GM23338 (cell line): ENCODE data around the gene TRAF4. TPM values are rescaled to one million over a fixed set of nuclear protein-coding genes. Genes with fewer than 3 reads are reported as not detected.

Experiments used
- CREB1 ChIP-seq: fragments of 250-450 bp; sonication (Bioruptor Pico); IDR thresholded peaks from 2 replicates; pipeline ENCODE4 v1.5.0; 2020; ENCODE audit warnings: low read depth, mild to moderate bottlenecking, moderate library complexity
- EZH2phosphoT487 ChIP-seq: fragments of 200-600 bp; sonication (generic); IDR thresholded peaks from one replicate; pipeline ENCODE4 v1.8.1; 2018; ENCODE audit warnings: antibody characterized with exemption; ENCODE audit not compliant: unreplicated experiment
- ZNF114 ChIP-seq: fragments of 250-450 bp; sonication (Bioruptor Pico); IDR thresholded peaks from 2 replicates; pipeline ENCODE4 v1.5.0; 2020; ENCODE audit warnings: mild to moderate bottlenecking, moderate library complexity
- polyA plus RNA-seq: library from polyadenylated mRNA; unstranded; fragments of >200 nt; fragmentation: Nextera tagmentation; extraction: Ambion mirVana; gene quantifications from 2 replicates; pipeline ENCODE4 v1.2.1, GENCODE V29; 2016
- total RNA-seq: library from RNA; depleted of rRNA; stranded (reverse); fragments of >200 nt; shearing (Covaris generic); gene quantifications from 2 replicates; pipeline ENCODE4 v1.2.3, GENCODE V29; 2014
- TF ChIP-seq, protein P1 (sequence below): fragments of 250-450 bp; sonication (Bioruptor Pico); IDR thresholded peaks from 2 replicates; pipeline ENCODE4 v1.5.0; 2020; ENCODE audit warnings: mild to moderate bottlenecking, moderate library complexity
- TF ChIP-seq, protein P2 (sequence below): IDR thresholded peaks from one replicate; pipeline ENCODE4 v1.6.1; 2018; ENCODE audit warnings: antibody characterized with exemption; ENCODE audit not compliant: unreplicated experiment

Gene TRAF4
- total and polyA plus RNA-seq, 2 experiments from 2014 or later = 63.5 to 152 TPM

DNA sequence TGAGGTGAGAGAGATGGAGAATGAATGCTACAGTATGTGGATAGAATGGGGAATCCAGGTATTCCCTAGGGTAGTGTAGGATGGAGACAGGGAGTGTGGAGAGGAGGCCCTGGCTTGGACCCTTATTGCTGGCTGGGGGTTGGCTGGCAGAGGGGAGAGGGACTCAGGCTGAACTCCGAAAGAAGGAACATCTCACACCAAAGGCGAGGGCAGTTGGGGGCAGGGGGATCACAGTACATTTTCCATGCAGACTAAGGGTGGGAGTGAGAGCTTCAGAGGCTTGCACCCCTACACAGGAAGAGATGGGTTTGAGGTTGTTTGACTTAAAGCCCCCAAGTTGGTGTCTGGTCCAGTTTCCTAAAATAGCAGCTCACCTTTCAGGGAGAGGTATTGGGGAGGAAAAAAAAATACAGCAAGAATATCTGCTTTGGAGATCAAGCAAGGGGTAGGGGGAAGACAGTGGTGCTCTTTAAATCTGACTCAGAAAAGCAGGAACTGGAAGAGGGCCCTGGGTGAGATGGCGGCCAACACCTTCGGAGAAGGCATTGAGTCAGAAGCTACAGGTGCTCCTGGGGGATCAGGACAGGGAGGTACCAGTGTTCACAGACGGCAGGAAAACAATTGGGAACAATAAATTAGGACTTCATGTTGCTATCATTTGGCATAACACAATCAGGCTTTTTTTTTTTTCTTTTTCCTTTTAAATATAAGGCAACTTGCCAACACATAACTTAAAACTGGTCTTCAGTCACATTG, 12.4 kb downstream of the TRAF4 start (continued):
- TF ChIP-seq, protein P1, sequence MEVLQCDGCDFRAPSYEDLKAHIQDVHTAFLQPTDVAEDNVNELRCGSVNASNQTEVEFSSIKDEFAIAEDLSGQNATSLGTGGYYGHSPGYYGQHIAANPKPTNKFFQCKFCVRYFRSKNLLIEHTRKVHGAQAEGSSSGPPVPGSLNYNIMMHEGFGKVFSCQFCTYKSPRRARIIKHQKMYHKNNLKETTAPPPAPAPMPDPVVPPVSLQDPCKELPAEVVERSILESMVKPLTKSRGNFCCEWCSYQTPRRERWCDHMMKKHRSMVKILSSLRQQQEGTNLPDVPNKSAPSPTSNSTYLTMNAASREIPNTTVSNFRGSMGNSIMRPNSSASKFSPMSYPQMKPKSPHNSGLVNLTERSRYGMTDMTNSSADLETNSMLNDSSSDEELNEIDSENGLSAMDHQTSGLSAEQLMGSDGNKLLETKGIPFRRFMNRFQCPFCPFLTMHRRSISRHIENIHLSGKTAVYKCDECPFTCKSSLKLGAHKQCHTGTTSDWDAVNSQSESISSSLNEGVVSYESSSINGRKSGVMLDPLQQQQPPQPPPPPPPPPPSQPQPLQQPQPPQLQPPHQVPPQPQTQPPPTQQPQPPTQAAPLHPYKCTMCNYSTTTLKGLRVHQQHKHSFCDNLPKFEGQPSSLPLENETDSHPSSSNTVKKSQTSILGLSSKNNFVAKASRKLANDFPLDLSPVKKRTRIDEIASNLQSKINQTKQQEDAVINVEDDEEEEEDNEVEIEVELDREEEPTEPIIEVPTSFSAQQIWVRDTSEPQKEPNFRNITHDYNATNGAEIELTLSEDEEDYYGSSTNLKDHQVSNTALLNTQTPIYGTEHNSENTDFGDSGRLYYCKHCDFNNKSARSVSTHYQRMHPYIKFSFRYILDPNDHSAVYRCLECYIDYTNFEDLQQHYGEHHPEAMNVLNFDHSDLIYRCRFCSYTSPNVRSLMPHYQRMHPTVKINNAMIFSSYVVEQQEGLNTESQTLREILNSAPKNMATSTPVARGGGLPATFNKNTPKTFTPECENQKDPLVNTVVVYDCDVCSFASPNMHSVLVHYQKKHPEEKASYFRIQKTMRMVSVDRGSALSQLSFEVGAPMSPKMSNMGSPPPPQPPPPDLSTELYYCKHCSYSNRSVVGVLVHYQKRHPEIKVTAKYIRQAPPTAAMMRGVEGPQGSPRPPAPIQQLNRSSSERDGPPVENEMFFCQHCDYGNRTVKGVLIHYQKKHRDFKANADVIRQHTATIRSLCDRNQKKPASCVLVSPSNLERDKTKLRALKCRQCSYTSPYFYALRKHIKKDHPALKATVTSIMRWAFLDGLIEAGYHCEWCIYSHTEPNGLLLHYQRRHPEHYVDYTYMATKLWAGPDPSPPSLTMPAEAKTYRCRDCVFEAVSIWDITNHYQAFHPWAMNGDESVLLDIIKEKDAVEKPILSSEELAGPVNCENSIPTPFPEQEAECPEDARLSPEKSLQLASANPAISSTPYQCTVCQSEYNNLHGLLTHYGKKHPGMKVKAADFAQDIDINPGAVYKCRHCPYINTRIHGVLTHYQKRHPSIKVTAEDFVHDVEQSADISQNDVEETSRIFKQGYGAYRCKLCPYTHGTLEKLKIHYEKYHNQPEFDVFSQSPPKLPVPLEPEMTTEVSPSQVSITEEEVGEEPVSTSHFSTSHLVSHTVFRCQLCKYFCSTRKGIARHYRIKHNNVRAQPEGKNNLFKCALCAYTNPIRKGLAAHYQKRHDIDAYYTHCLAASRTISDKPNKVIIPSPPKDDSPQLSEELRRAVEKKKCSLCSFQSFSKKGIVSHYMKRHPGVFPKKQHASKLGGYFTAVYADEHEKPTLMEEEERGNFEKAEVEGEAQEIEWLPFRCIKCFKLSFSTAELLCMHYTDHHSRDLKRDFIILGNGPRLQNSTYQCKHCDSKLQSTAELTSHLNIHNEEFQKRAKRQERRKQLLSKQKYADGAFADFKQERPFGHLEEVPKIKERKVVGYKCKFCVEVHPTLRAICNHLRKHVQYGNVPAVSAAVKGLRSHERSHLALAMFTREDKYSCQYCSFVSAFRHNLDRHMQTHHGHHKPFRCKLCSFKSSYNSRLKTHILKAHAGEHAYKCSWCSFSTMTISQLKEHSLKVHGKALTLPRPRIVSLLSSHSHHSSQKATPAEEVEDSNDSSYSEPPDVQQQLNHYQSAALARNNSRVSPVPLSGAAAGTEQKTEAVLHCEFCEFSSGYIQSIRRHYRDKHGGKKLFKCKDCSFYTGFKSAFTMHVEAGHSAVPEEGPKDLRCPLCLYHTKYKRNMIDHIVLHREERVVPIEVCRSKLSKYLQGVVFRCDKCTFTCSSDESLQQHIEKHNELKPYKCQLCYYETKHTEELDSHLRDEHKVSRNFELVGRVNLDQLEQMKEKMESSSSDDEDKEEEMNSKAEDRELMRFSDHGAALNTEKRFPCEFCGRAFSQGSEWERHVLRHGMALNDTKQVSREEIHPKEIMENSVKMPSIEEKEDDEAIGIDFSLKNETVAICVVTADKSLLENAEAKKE (CRISPR knock-in tag) = no peak
- TF ChIP-seq, protein P2, sequence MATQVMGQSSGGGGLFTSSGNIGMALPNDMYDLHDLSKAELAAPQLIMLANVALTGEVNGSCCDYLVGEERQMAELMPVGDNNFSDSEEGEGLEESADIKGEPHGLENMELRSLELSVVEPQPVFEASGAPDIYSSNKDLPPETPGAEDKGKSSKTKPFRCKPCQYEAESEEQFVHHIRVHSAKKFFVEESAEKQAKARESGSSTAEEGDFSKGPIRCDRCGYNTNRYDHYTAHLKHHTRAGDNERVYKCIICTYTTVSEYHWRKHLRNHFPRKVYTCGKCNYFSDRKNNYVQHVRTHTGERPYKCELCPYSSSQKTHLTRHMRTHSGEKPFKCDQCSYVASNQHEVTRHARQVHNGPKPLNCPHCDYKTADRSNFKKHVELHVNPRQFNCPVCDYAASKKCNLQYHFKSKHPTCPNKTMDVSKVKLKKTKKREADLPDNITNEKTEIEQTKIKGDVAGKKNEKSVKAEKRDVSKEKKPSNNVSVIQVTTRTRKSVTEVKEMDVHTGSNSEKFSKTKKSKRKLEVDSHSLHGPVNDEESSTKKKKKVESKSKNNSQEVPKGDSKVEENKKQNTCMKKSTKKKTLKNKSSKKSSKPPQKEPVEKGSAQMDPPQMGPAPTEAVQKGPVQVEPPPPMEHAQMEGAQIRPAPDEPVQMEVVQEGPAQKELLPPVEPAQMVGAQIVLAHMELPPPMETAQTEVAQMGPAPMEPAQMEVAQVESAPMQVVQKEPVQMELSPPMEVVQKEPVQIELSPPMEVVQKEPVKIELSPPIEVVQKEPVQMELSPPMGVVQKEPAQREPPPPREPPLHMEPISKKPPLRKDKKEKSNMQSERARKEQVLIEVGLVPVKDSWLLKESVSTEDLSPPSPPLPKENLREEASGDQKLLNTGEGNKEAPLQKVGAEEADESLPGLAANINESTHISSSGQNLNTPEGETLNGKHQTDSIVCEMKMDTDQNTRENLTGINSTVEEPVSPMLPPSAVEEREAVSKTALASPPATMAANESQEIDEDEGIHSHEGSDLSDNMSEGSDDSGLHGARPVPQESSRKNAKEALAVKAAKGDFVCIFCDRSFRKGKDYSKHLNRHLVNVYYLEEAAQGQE = no peak
- TF ChIP-seq CREB1 (CRISPR knock-in tag) = no peak
- no peak for TF ChIP-seq ZNF114
- no peak for TF ChIP-seq EZH2phosphoT487
